Mesenchymal stem cell (in vitro differentiated cells and primary cell): Measurements from ENCODE around the gene ANKLE1.

Source experiments
- DNase-seq: peaks from one replicate; pipeline ENCODE4 v3.0.0-alpha.2; 2013
- H2AFZ ChIP-seq: one replicate; pipeline ENCODE4 v1.6.1; 2013; ENCODE audit warnings: low read depth, mild to moderate bottlenecking, control low read depth, inconsistent platforms, low read length, moderate library complexity
- H2AK5ac ChIP-seq: 2 replicates; pipeline ENCODE4 v1.6.1; 2013; ENCODE audit warnings: low read length, moderate library complexity, mild to moderate bottlenecking, inconsistent platforms; ENCODE audit not compliant: severe bottlenecking
- H2BK120ac ChIP-seq: one replicate; pipeline ENCODE4 v1.6.1; 2013; ENCODE audit warnings: low read depth, mild to moderate bottlenecking, inconsistent platforms, low read length, moderate library complexity
- H2BK12ac ChIP-seq, 2 experiments: one replicate each; pipeline ENCODE4 v1.6.1; 2013; ENCODE audit warnings: inconsistent platforms in 2 of 2, low read length in 2 of 2, mild to moderate bottlenecking in 2 of 2, moderate library complexity in 2 of 2, control low read depth in 1 of 2
- H2BK15ac ChIP-seq: one replicate; pipeline ENCODE4 v1.6.1; 2013; ENCODE audit warnings: mild to moderate bottlenecking, low read depth, inconsistent platforms; ENCODE audit not compliant: poor library complexity, severe bottlenecking
- H2BK5ac ChIP-seq: 2 replicates; pipeline ENCODE4 v1.6.1; 2013; ENCODE audit warnings: low read depth, mild to moderate bottlenecking, low read length, control low read depth, inconsistent platforms; ENCODE audit not compliant: poor library complexity, severe bottlenecking
- H3K14ac ChIP-seq, 2 experiments: one replicate each; pipeline ENCODE4 v1.6.1; 2013; ENCODE audit warnings: inconsistent platforms in 2 of 2, low read length in 2 of 2, control low read depth in 1 of 2, mild to moderate bottlenecking in 1 of 2, moderate library complexity in 1 of 2
- H3K18ac ChIP-seq, 2 experiments: one replicate each; pipeline ENCODE4 v1.6.1; 2013; ENCODE audit warnings: inconsistent platforms in 2 of 2, low read length in 2 of 2, control low read depth in 1 of 2, low read depth in 1 of 2, mild to moderate bottlenecking in 1 of 2
- H3K23ac ChIP-seq, 2 experiments: one replicate each; pipeline ENCODE4 v1.6.1; 2013; ENCODE audit warnings: inconsistent platforms in 2 of 2, low read length in 2 of 2, mild to moderate bottlenecking in 2 of 2, moderate library complexity in 2 of 2, control low read depth in 1 of 2
- H3K27ac ChIP-seq: 2 replicates; pipeline ENCODE4 v1.5.1; 2013; ENCODE audit warnings: mild to moderate bottlenecking, moderate library complexity, low read length, control low read depth, inconsistent platforms; ENCODE audit not compliant: poor library complexity, severe bottlenecking
- H3K27me3 ChIP-seq, 2 experiments: 2 replicates each; pipeline versions ENCODE4 v1.6.1 to v1.7.0; 2013; ENCODE audit warnings: low read length in 2 of 2, mild to moderate bottlenecking in 2 of 2, moderate library complexity in 2 of 2, control low read depth in 1 of 2, inconsistent platforms in 1 of 2; ENCODE audit not compliant: control insufficient read depth in 1 of 2, insufficient read depth in 1 of 2
- H3K36me3 ChIP-seq, 2 experiments: 2 replicates each; pipeline versions ENCODE4 v1.6.1 to v1.7.0; 2013; ENCODE audit warnings: low read length in 2 of 2, control low read depth in 1 of 2, inconsistent platforms in 1 of 2, low read depth in 1 of 2, mild to moderate bottlenecking in 1 of 2; ENCODE audit not compliant: insufficient read depth in 2 of 2, control insufficient read depth in 1 of 2
- H3K4ac ChIP-seq, 2 experiments: one replicate each; pipeline ENCODE4 v1.6.1; 2013; ENCODE audit warnings: inconsistent platforms in 2 of 2, low read length in 2 of 2, mild to moderate bottlenecking in 2 of 2, moderate library complexity in 2 of 2, control low read depth in 1 of 2, low read depth in 1 of 2
- H3K4me1 ChIP-seq: 2 replicates; pipeline ENCODE4 v1.6.1; 2013; ENCODE audit warnings: low read depth, low read length, control low read depth; ENCODE audit not compliant: control insufficient read depth, insufficient read depth
- H3K4me2 ChIP-seq: 2 replicates; pipeline ENCODE4 v1.6.1; 2013; ENCODE audit warnings: low read length, mild to moderate bottlenecking, inconsistent platforms; ENCODE audit not compliant: poor library complexity, severe bottlenecking
- H3K4me3 ChIP-seq, 2 experiments: 2 replicates each; pipeline versions ENCODE4 v1.5.1 to v1.7.0; 2013; ENCODE audit warnings: low read length in 2 of 2, mild to moderate bottlenecking in 2 of 2, control low read depth in 1 of 2, low read depth in 1 of 2; ENCODE audit not compliant: insufficient read depth in 1 of 2
- H3K79me1 ChIP-seq: replicated peaks from 2 replicates; pipeline ENCODE4 v1.6.1; 2013; ENCODE audit warnings: mild to moderate bottlenecking, control low read depth, low read length, inconsistent platforms; ENCODE audit not compliant: poor library complexity, severe bottlenecking
- H3K9ac ChIP-seq: 2 replicates; pipeline ENCODE4 v1.7.0; 2013; ENCODE audit warnings: mild to moderate bottlenecking, low read length, moderate library complexity
- H3K9me3 ChIP-seq: 2 replicates; pipeline ENCODE4 v1.7.0; 2013; ENCODE audit warnings: mild to moderate bottlenecking, low read length; ENCODE audit not compliant: control insufficient read depth
- H4K8ac ChIP-seq: one replicate; pipeline ENCODE4 v1.6.1; 2013; ENCODE audit warnings: inconsistent platforms, mild to moderate bottlenecking, low read length, moderate library complexity
- H4K91ac ChIP-seq: one replicate; pipeline ENCODE4 v1.6.1; 2013; ENCODE audit warnings: mild to moderate bottlenecking, low read length, inconsistent platforms
- WGBS: methylation state at CpG from one replicate; pipeline ENCODE4 v1.1.7; 2013; ENCODE audit warnings: mixed read lengths; 5-methylcytosine and 5-hydroxymethylcytosine counted together

The ANKLE1 gene

DNA sequence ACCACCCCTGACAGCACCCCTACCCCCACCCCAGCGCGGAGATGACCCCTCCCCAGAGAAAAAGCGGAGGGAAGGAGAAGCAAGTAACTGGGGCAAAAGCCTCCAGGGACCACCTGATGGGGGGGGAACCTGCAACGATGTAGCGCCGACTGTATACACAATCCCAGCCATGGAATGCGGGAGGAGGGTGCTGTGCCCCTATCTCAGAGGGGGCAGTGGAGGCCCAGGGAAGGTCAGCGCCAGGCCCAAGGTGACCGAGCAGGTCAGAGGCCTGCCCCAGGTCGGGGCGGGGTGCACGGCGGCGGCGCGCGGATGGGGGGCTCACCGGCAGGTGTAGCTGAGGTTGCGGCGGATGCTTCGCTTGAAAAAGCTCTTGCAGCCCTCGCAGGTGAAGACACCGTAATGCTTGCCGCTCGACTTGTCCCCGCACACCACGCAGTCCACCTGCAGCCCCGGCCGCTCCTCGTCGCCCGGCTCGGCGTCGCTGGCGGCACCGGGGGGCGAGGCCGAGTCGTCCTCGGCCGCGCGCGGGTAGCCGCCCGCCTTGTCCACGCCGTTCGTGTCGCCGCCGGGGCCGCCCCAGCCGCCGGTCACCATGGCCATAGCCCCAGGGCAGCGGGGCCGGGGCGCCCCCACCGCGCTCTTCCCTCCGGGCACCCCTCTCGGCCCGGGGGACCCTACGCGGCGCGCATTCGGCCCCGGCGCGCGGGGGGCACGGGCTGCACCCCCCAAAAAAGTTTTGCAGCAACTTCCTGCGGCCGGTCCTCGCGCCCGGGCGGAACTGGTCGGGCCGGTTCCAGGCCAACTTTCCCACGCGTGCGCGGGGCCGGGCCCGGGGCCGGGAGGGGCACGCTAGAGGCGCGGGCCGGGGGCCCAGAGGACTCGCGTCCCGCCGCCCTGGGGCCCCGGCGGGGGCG lies 36.8 kb upstream of the ANKLE1 start:
- no peaks in the 10 kb centered on the region for H3K9me3 ChIP-seq
- peaks cover 6% of the 10 kb centered on the region for H3K79me1 ChIP-seq
- peaks cover 53% of the 10 kb centered on the region for H3K4me1 ChIP-seq
- H2BK12ac ChIP-seq, result peak overlapping the region; percentile 5 to 11
- H2BK15ac ChIP-seq, result peak overlapping the region; percentile 94
- H2BK5ac ChIP-seq, result peak overlapping the region; percentile 1
- 1% methylated on average over 62 of the region's 100 CpGs for WGBS
- H3K36me3 ChIP-seq, result peaks cover 0 to 16% of the 10 kb centered on the region in 2 experiments
- no peak for DNase-seq
- peak overlapping the region; percentile 22 for H3K27ac ChIP-seq
- H4K91ac ChIP-seq, result peak overlapping the region; percentile 90
- H3K23ac ChIP-seq, result peak overlapping the region in 1 of 2 experiments; percentile 99
- H2BK120ac ChIP-seq, result peak overlapping the region; percentile 93
- peak overlapping the region; percentile 85 to 98 for H3K18ac ChIP-seq
- H3K4me3 ChIP-seq, result peak overlapping the region; percentile 90 to 92
- H3K4me2 ChIP-seq, result peak overlapping the region; percentile 49
- H2AFZ ChIP-seq, result no peak overlapping the region
- H3K4ac ChIP-seq, result peak overlapping the region; percentile 98 to 99
- H3K9ac ChIP-seq, result peak overlapping the region; percentile 79
- peak overlapping the region; percentile 5 for H2AK5ac ChIP-seq
- H4K8ac ChIP-seq, result peak overlapping the region; percentile 43
- no peaks in the 10 kb centered on the region for H3K27me3 ChIP-seq
- H3K14ac ChIP-seq, result peak overlapping the region; percentile 80 to 84

DNA sequence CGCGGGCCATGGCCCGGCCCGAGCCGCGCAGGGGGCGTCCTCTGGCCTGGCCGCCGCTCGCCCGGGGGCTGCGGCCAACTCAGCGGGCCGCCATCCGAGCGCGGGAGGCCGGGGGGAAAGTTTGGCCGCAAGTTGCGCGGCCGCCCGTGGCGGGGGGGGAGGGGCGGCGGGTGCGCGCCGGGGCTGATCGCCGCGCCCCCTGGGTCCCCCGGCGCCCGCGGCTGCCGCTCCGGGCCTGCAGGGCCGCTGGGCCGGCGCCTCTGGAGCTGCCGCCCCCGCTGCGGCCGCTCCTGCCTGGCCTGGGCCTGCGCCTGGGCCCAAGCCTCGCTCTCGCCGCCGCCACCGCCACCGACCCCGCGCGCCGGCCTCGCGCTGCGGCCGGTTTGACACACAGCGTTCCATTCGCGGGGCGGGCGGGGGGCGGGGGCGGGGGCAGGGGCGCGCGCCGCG lies 36.1 kb upstream of the ANKLE1 start, which contains the start of gene NR2F6:
Gene NR2F6, minus strand, starts transcription at position 385 of the 450 bp plus-strand sequence. CDS start 699 bp downstream, outside the sequence.
- 1% methylated on average over 15 of the region's 72 CpGs for WGBS
- Histone ChIP-seq H3K4me3 (peak within 1 kb of the TSS; percentile 90 to 92), H3K27me3 (no peaks in the 10 kb centered on the region), H3K79me1 (peaks cover 2% of the 10 kb centered on the region), H2AK5ac (peak within 1 kb of the TSS; percentile 5), H3K18ac (peak within 1 kb of the TSS; percentile 85 to 99), H4K8ac (peak within 1 kb of the TSS; percentile 67), H3K9me3 (no peaks in the 10 kb centered on the region), H2AFZ (no peak within 1 kb of the TSS), H3K27ac (peak within 1 kb of the TSS; percentile 90), H4K91ac (peak within 1 kb of the TSS; percentile 95), H3K14ac (peak within 1 kb of the TSS; percentile 80 to 84), H2BK12ac (peak within 1 kb of the TSS; percentile 57 to 94), H3K23ac (peak within 1 kb of the TSS in 1 of 2 experiments; percentile 99), H3K9ac (peak within 1 kb of the TSS; percentile 79), H2BK120ac (peak within 1 kb of the TSS; percentile 93), H3K36me3 (peaks cover 0 to 9% of the 10 kb centered on the region in 2 experiments), H3K4ac (peak within 1 kb of the TSS; percentile 98 to 99), H2BK5ac (peak within 1 kb of the TSS; percentile 67), H3K4me2 (peak within 1 kb of the TSS; percentile 57), H3K4me1 (peaks cover 52% of the 10 kb centered on the region), H2BK15ac (peak within 1 kb of the TSS; percentile 94)
- no peak for DNase-seq

DNA sequence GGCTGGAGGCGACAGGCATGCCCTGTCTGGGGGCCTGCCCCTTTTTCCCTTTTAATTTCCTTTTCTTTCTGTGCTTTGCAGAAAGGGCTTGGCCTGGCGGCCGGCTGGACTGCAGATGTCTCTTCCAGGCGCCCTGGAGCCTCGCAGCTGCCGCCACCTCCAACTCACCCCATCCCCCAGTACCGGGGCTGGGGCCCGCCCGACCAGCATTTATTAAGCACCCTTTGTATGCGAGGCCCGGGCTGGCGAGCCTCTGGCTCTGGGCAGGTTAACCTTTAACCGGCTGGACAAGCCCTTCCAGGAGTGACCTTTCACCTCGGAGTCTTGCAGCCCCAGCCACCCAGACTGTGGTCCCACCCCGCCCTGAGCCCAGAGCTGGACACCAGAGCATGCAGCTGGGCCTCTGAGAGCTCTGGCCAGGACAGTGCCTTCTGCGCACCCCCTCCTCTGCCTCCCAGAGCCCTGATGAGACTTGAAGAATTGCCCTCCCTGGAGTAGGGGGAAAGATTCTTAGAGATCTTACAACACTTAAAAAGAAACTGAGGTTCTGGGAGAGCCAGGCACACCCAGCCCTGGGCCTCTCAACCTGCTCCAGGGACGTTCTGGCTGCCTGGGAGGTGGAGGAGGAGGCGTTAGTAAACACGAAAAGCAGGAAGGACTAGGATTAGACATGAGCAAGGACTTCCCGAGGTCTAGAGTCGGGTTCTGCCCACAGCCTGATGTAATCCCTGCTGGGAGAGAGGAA lies 34.8 kb upstream of the ANKLE1 start:
- Histone ChIP-seq H2BK15ac (peak overlapping the region; percentile 82), H3K14ac (peak overlapping the region in 1 of 2 experiments; percentile 50), H3K4me3 (peak overlapping the region; percentile 16 to 69), H2AK5ac (peak overlapping the region; percentile 62), H3K4me1 (peaks cover 46% of the 10 kb centered on the region), H3K79me1 (no peaks in the 10 kb centered on the region), H4K8ac (peak overlapping the region; percentile 95), H2BK5ac (peak overlapping the region; percentile 59), H3K9ac (peak overlapping the region; percentile 71), H2AFZ (no peak overlapping the region), H3K23ac (no peak overlapping the region), H2BK120ac (peak overlapping the region; percentile 75), H4K91ac (peak overlapping the region; percentile 95), H3K4me2 (peak overlapping the region; percentile 57), H3K18ac (peak overlapping the region; percentile 85 to 99), H3K36me3 (no peaks in the 10 kb centered on the region), H2BK12ac (peak overlapping the region; percentile 82 to 94), H3K27me3 (no peaks in the 10 kb centered on the region), H3K27ac (peak overlapping the region; percentile 90), H3K4ac (peak overlapping the region; percentile 85 to 90), H3K9me3 (no peaks in the 10 kb centered on the region)
- peak; percentile 87 for DNase-seq
- WGBS, result 5% methylated on average over 20 of the region's 21 CpGs
